Retinal pigment epithelial cell (primary cell): ENCODE results near the gene GRIN3A.
A peak's percentile ranks its signal among the peaks of the same experiment; 100 is the strongest.
"Not testable (repeated sequence)": the region's sequence is repeated elsewhere in the genome, so short reads cannot be mapped to it uniquely, and the experiment has no call there.

Experiments
- DNase-seq: peaks from one replicate; pipeline ENCODE4 v3.0.0-alpha.2; 2010; ENCODE audit warnings: low read depth
- H3K4me3 ChIP-seq: 2 replicates; pipeline ENCODE4 v1.5.1; 2011; ENCODE audit warnings: mild to moderate bottlenecking, low read length, control low read depth, moderate library complexity
- CTCF ChIP-seq: conservative IDR thresholded peaks from 2 replicates; pipeline ENCODE4 v1.5.1; 2011; ENCODE audit warnings: low read depth, low read length, control low read depth, inconsistent platforms

Gene GRIN3A

GRCh38 chr9:101549472-101550098 lies 188.9 kb downstream of the GRIN3A start:
- not testable (repeated sequence) for H3K4me3 ChIP-seq, DNase-seq
- TF ChIP-seq CTCF: peak; percentile 14

- no peak overlapping the region for H3K4me3 ChIP-seq
- no peak for DNase-seq
- TF ChIP-seq CTCF: no peak
Measured at GRCh38 chr9:101543098-101543735, 195.2 kb downstream of the GRIN3A start.

GRCh38 chr9:101540069-101540468 lies 198.4 kb downstream of the GRIN3A start:
- TF ChIP-seq CTCF: no peak
- DNase-seq: no peak
- H3K4me3 ChIP-seq: no peak overlapping the region

- no peak for DNase-seq
- TF ChIP-seq CTCF: no peak
- no peak overlapping the region for H3K4me3 ChIP-seq
Measured at GRCh38 chr9:101536938-101537337, 201.5 kb downstream of the GRIN3A start.

GRCh38 chr9:101536351-101536750 lies 202.1 kb downstream of the GRIN3A start:
- no peak for TF ChIP-seq CTCF
- no peak for DNase-seq
- no peak overlapping the region for H3K4me3 ChIP-seq

GRCh38 chr9:101533334-101534204 lies 204.9 kb downstream of the GRIN3A start, which contains the start of gene RNF20:
TSS of gene RNF20 (plus strand) at chr9:101533853. CDS start at chr9:101535424, 1,571 bp downstream.
- peak within 1 kb of the TSS; percentile 70 for H3K4me3 ChIP-seq
- DNase-seq: peak; percentile 94
- TF ChIP-seq CTCF: no peak
